Limb (tissue), 2 donors: ENCODE measurements around the gene CRNKL1.
A peak's percentile ranks its signal among the peaks of the same experiment; 100 is the strongest.
"Not testable (repeated sequence)": the region's sequence is repeated elsewhere in the genome, so short reads cannot be mapped to it uniquely, and the experiment has no call there.

Experiments used
- DNase-seq, 2 donors: peaks; one replicate each; pipeline ENCODE4 v3.0.0-alpha.2; 2016; ENCODE audit errors: extremely low spot score in 2 of 2

CRNKL1 gene

DNA sequence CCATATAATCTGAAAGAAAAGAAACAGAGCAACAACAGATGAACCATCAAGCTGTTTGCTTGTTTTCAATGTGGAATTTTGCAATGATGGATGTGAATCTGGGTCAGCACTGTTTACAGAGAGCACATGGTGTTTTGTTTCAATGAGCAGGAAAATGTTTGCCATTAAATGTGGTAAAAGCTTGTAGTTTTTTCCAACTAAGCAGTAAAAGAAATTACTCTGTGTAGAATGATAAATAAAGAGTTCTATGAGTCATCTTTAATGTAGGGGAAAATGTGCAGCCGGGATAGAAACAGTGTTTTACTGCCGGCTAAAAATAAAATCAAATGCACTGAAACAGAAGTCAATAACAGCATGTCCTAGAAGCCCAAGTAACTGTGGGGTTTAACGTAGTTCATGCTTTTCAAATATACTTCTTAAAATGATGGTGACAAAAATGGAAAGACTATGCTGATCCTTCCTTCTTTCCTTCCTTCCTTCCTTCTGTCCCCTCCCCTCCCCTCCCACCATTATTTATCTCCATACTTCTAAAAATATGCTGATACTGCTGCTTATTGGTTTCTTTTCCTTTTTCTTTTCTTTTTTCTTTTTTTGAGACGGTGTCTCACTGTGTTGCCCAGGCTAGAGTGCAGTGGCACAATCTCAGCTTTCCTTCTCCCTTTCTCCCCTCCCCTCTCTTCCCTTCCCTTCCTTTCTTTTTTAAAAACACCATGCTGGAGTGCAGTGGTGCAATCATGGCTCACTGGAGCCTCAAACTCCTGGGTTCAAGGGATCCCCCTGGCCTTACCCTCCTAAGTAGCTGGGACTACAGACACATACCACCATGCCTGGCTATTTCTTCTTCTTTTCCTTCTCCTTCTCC, 41.4 kb downstream of the CRNKL1 start:
- no peak for DNase-seq

DNA sequence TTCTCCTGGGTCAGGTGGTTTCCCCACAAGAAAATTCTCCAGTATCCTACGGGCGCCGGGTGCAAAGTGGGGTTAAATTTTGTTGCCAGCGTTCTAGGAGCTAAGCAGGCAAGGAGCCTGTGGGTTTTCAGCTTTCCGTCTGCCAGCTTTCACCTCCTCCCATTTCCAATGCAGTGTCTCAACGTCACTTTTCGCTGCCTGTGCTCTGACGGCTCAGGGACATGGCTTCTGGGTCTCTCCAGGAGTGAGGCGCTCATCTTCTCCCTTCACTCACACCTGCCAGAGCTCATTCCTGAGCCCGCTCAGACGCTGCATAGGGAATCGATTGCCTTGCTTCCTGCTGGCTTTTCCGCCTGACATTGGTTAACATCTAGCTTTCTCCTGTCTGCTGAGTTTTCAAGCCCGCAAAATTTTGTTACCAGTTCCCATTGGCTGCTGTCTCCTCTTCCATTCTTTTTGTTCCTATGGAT, 42.4 kb downstream of the CRNKL1 start:
- no peak for DNase-seq

DNA sequence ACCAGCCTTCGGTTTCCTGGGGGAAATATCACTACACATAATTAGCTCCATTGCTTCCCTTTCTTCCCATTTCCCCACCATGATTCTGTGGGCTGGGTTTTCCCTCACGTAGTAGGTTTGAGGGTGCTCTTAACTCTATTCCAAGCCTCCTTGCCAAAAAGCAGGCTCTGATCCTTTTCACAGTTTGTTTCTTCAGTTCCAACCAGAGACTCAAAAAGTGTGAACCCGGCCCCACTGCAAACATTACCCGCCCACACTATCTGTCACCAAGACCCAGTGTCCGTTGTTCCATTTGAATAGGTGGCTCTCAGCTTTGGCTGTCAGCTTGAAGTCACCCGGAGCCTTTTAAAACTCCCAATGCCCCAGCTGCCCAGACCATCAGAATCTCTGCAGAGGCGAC, 46.9 kb downstream of the CRNKL1 start:
- DNase-seq: no peak

DNA sequence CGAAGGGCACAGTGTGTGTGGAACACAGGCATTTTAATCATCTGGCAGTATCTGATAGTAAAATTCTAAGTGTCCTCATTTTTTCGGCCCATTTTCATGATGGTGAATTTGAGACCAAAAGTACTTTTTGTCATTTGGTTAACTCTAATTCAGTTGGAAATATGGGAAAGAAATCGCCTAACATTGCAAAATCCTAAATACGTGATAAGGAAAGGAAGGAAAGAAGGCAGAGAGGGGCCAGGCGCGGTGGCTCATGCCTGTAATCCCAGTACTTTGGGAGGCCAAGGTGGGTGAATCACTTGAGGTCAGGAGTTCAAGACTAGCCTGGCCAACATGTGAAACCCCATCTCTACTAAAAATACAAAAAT, 48.3 kb downstream of the CRNKL1 start:
- DNase-seq: not testable (repeated sequence)

DNA sequence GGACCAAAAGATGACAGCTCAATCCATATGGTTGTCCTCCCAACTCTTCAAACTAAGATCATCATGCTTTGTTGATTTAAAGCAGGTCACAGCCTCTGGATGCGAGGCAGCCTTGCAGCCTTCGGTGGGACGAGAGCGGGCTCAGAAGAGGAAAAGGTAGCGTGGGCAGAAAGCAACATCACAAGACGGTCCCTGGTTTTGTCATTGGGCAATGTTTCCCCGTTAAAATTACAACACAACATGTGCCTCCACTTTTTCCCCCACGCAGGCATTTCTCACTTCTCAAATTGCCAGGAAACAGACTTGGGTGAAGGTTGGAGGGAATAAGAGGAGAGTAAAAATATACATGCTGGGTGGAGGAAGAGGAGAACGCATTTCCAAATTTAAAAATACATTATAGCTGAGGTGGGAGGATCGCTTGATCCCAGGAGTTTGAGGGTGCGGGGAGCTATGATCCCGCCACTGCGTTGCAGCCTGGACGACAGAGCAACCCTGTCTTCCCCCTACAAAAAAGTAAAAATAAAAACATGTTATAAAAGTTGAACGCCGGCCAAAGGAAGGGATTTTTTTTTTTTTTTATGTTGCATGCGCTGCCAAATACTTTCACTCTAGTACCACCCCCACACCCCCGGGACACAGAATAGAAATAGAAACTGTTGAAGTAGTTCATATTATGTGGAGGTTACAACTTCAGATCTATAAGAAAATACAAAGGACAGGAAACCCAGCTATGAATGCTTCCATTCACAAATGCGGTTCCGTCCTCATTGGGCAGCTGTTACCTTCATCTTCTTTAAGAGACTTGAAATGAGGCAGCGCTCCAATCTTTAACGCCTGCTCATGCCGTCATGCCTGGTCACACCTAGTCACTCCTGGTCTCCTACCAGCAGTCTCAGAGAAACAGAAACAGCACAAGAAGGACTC, 49.0 kb downstream of the CRNKL1 start:
- DNase-seq: peak in 1 of 2 donors; percentile 60

DNA sequence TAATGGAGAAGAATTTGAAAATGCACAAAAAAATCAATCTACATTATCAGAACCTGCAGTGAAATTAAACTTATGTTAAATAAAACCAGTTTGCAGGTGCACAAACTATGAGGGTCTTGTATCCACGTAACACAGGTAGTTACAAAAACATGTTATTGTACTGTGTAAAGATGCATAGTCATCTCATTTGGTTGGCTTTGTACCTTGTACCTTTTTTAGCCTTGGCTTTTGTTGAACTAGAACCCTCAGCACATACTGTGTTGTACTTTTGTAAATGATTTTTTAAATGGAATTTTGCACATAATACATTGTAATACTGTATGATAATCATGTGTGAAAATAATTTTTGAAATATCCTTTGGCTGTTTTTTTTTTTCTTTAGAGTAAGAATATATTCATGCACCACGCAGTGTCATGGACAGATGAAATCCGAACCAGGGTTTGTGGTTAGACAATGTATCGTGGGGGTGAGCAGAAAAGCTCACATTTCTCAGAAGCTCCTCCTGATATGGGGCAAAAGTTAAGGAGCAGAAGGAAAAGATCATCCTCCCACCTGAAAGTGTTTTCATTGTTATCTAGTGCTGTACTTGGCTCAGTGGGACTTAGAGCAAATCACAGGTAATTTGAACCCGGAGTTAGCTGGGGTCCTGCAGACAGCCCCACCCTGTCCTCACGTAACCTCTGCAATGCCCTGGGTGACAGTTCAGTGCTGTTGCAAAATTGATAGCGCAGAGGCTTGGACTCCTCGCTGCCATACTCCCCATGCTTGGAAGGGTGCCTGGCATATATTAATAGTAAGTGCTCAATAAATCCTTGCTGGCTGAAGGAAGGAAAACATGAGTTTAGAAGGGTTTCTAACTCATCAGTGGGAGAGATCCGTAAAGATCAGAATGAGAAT, 49.9 kb downstream of the CRNKL1 start:
- no peak for DNase-seq

DNA sequence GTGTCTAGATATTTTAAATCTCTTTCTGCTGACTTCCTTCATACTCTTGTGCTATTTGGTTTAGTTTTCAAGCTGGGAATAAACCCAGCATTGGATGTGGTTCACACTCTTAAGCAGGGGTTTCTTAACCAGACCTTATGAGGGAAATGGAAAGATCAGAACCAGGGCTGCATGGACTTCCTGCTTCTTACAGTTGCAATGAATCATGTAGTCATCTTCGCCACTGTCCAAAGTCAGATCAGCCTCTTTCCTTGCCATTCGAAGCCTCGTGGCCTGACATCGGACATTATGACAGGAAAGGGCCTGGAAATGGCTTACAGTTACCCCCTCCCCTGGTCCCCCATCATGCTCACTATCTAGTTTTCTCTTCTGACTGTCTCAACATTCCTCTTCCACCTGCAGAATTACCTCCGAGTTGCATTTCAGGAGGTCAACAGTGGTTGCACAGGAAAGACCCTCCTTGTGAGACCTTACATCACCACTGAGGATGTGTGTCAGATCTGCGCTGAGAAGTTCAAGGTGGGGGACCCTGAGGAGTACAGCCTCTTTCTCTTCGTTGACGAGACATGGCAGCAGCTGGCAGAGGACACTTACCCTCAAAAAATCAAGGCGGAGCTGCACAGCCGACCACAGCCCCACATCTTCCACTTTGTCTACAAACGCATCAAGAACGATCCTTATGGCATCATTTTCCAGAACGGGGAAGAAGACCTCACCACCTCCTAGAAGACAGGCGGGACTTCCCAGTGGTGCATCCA, 51.9 kb downstream of the CRNKL1 start:
- no peak for DNase-seq

DNA sequence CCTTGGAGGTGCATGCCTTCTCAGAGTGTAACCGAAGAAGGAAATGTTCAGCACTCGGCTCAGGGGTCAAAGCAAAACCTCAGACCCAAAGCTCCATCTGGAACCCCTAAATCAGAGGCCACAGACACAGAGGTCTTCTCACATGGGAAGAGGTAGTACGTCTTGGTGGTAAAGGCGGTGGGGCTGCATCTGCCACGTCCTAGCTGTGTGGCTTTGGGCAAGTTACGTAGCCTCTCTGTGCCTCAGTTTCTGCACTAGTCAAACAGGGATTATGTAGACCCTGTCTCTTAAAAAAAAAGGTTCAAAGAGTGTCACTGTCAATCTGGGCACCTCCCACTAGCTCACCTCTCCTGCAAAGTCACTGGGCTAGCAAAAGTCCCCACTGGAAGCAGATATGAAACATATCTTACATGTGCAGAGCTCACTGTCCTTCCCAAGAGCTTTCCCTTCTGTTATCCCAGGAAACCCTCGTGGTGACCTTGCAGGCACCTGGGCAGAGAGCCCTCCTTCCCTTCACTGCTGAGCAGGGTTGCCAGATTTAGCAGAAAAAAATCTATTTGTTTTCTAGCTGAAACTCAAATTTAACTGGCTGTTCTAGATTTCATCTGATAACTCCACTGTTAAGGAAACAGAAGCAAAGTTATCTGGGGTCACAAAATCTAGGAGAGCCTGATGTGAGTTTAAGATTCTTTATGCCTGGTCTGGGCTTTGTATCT, 53.1 kb downstream of the CRNKL1 start:
- no peak for DNase-seq

DNA sequence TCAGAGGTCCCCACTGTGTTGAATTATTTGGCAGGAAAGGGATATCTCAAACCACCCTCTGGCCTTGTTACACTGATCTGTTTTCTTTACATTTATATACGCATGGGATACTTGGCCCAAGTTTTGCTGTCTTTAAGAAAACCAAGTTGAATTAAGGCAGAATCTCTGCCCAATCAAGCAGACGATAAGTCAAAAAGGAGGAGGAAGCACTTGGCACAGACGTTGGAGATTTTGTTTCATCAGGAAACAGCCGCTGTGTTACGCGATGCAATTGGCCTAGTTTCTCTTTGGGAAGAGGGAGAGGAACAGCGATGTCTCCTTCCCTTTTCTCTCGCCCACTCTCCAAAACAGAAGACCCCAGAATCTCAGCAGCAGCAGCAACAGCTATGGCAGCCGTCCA, 55.3 kb downstream of the CRNKL1 start:
- DNase-seq: peak in 1 of 2 donors; percentile 41

DNA sequence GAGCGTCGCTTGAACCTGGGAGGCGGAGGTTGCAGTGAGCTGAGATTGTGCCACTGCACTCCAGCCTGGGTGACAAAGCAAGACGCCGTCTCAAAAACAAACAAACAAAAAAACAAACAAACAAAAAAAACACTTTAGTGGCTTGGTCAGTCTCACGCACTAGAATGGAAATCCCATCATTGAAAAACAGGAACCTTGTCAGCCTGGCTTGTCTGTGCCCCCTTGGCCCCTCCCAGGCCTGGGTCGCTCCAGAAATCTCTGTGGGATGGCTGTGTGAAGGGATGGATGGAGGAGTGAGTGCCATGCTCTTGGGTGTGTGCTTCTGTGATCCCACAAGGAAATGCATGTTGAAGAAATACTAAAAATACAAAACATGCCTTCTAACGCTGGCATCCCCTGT, 56.0 kb downstream of the CRNKL1 start:
- DNase-seq: no peak

DNA sequence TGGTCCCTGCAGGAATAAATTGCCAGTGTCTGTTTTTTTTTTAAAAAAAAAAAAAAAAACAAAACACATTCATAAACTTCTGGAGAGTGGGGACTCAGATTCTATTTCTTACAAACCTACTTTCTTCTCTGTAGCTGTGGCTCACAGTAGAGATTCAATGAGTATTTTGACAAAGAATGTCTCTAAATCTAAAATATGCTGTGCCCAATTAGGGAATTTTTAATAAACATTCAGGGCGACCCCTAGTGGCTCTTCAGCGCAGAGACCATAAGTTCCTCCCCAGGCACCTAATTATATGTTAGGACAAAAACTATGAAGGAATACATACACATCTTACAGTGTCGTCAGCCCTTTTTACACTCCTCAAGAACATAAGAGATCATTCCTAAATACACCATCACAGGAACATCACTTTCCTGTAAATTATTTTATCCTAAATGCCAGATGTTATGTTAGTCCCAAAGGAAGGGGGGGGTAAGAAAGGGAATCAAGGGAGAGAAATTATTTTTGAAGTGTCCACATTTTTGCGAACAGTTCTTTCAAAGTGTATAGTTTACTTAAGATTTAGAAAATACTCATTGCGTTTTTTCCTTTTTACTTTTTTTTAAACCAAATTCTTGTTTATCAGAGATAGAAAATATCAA, 56.9 kb downstream of the CRNKL1 start:
- peak in 1 of 2 donors; percentile 81 for DNase-seq

DNA sequence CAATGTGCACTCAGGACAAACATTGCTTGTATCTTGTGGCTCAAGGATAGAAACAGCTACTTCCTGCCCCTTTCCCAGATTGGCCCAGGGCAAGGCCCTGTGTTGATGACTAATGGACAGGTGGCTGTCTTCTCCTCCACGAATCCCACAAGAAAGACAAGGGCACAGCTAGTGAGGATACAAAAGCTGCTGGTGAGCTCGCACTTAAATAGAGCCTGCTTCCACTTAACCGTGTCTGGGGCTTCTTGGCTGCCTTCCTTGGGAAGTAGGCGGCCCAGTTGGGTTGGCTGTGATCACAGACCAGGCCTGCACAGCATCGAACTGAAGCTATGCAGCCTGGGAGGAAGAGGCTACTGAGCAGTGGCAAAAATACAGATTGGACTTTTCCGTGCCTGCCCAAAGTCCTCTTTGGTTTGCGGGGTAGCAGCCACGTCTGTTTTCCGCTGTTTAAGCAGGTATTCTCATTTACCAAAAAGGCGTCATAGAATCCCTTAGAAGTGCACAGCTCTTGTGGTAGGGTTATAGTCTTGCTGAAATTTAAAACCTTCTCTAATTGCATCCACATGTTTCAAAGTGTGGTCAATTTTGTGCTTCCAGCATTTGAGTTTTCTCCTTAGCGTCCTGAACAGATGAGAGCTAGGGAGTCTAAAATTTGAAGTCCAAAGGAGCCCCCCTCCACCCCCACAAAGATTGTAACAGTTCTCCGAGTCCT, 58.2 kb downstream of the CRNKL1 start:
- peak in 1 of 2 donors; percentile 45 for DNase-seq

DNA sequence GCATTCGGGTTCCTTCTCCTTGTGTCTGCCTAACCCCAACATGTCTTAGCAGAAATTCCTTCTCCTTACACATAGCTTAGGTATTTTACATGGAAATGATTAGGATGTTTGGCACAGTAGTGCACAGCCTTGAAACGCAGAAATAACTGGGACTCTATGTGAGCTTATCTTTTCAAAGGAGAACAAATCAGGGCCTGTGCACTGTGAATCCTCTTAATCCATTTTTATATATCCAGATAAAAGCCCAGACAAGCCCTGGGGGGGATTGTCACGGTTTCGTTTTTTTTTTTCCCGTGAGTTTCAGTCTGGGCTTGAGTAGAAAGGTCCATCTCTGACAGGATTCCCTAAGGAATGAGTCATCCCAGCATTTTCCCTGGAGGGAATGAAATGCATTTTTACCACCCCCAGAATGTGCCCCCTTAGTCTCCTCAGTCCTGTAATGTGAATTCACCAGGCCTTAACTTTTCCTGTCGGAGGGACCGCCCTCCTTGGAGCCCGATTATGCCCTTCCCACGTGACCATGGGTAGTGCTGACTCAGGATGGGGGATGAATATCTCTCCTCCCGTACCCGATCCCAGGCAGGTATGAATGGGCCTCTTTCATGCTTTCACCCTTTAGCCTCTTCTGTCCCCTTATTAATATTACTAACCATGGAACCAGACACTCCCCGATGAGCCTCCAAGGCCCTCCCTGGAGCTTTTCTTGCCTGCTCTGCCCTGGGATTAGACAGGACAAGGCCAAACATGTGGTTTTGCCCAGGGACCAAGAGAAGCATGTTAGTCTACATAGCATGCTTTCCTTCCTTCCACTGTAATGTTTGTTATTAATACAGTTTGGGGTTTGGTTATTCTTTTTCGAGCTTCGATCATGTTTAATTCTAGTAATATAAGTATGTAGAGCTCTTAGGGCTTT, 59.0 kb downstream of the CRNKL1 start:
- DNase-seq: no peak

DNA sequence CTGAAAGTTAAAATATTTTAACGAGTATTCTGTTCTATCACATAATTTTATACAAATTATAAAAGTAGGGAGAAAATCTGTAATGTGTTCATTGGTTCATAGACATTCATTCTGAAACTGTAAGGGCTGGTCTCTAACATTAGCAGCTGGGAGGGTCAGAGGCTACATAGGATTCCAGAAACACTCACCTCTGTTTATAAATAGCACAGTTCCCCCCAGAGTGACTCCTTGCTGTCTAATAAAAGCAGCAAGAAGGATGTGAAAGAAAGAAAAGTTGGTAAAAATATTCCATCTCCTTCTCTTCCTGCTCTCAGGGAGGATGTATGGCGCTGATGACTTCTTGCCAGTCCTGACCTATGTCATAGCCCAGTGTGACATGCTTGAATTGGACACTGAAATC, 60.4 kb downstream of the CRNKL1 start:
- no peak for DNase-seq

DNA sequence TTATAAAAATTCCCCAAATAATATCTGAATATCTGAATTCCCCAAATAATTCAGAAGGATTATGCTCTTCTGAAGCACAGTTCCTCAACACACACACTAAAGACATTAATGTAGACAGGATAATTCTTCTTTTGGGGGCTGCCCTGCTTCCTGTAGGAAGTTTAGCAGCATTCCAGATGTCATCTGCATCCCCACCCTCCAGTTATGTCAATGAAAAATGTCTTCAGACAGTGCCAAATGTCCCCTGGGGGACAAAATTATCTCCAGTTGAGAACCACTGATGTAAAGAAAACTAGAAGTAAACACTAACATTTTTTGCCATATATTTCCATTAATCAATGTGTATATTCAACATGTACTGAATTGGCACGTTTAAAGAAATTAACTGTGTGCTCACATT, 61.0 kb downstream of the CRNKL1 start:
- DNase-seq: no peak

DNA sequence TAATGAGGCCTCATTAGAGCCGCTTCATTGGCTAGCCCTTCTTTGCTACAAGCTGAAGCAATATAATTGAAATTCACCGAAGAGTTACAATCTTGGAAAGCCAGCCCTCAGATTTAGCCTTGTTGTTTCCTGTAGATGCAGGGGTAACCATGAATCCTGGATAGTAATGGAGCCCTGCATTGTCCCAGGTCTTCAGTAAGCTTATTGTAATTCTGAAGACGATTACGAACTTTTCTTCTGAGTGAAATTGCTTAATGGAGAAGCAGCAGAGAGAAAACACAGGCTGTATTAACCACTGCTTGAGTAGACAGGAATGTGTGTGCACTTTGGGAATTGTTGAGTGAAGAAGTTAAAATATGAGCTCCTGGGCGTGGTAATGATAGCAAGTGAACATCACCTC, 61.4 kb downstream of the CRNKL1 start:
- DNase-seq: no peak

DNA sequence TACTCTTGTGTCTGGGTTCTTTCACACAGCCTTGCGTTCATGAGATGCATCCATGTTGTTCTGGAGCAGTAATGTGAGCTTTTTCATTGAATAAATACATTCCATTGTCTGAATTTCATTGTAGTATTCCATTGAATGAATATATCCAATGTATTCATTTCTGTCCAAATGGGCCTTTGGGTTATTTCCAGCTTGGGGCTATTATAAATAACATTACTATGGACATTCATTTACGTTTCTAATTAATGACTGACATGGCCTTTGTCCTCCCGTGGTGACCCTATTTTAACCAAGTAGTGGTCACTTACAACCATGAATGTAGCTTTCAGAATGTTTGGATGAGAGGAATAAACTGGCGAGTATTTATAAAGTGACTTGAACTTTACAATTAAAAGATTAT, 65.2 kb downstream of the CRNKL1 start:
- no peak for DNase-seq

DNA sequence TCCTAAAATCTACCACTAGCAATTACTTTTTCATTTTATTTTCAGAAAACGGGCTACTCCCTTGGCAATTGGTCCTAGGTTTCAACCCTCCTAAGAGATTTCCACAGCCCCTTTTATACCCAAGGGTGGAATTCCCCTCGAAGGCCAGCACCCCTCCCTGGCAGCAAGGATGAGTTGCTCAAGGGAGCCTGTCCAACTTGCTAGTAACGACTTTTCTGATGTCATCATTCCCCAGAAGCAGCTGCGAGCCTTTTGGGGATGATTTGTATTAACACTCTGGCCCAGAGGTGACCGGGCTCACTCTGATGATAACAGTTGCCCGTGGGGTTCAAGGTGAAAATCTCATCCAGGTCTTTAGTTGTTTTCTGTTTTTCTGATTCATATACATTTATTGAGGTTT, 65.8 kb downstream of the CRNKL1 start:
- no peak for DNase-seq
